PC-3 (cell line): Measurements from ENCODE around the gene ASMTL. TPM values are rescaled to one million over a fixed set of nuclear protein-coding genes. Genes with fewer than 3 reads are reported as not detected.

ENCODE experiments used
- ATAC-seq: fragments of 200-7000 bp; cut with Tn5 transposase; 2 replicates; pipeline ENCODE4 v1.9.1; 2020; ENCODE audit warnings: mild to moderate bottlenecking, moderate library complexity
- BruUV-seq: library from RNA; stranded (reverse); fragments of 400-500 nt; replicated peaks from 2 replicates; lab custom pipeline; 2021; lab: Mats Ljungman, UMichigan
- CTCF ChIA-PET: fragments of 300-600 bp; sonication (Branson Sonifier 250); formaldehyde crosslinking; loops from one replicate; lab custom pipeline; 2022; ENCODE audit warnings: antibody characterized with exemption; lab: Charles Lee
- POLR2A ChIA-PET: fragments of 300-600 bp; sonication (Branson Sonifier 250); formaldehyde crosslinking; loops from one replicate; lab custom pipeline; 2022; ENCODE audit warnings: antibody characterized with exemption; ENCODE audit not compliant: unreplicated experiment; lab: Charles Lee
- DNase-seq: peaks from one replicate; pipeline ENCODE4 v3.0.0-alpha.2; 2015
- H2AFZ ChIP-seq: fragments of 300-600 bp; sonication (generic); 2 replicates; pipeline ENCODE4 v1.6.0; 2016; ENCODE audit warnings: antibody characterized with exemption, low read length
- H3F3A ChIP-seq: fragments of 300-600 bp; sonication (generic); one replicate; pipeline ENCODE4 v1.6.0; 2017; ENCODE audit warnings: antibody characterized with exemption, low read length, control low read depth, mild to moderate bottlenecking; ENCODE audit not compliant: unreplicated experiment
- H3K27ac ChIP-seq: fragments of 300-600 bp; sonication (generic); 2 replicates; pipeline ENCODE4 v1.5.1; 2016; ENCODE audit warnings: mild to moderate bottlenecking, low read length
- H3K27me3 ChIP-seq: fragments of 300-600 bp; sonication (generic); 2 replicates; pipeline ENCODE4 v1.6.1; 2016; ENCODE audit warnings: low read length, mixed read lengths
- H3K36me3 ChIP-seq: fragments of 300-600 bp; sonication (generic); 2 replicates; pipeline ENCODE4 v1.6.1; 2016; ENCODE audit warnings: low read depth, mixed run types, low read length, mixed read lengths
- H3K4me1 ChIP-seq: fragments of 300-600 bp; sonication (generic); 2 replicates; pipeline ENCODE4 v1.5.1; 2016; ENCODE audit warnings: low read length; ENCODE audit not compliant: insufficient read depth
- H3K4me2 ChIP-seq: fragments of 300-600 bp; sonication (generic); 2 replicates; pipeline ENCODE4 v1.6.0; 2016; ENCODE audit warnings: low read length
- H3K4me3 ChIP-seq: fragments of 300-600 bp; sonication (generic); 2 replicates; pipeline ENCODE4 v1.5.1; 2016; ENCODE audit warnings: mild to moderate bottlenecking, low read length, mixed read lengths
- H3K79me2 ChIP-seq: fragments of 300-600 bp; sonication (generic); 2 replicates; pipeline ENCODE4 v1.6.1; 2017; ENCODE audit warnings: low read length, mixed read lengths
- H3K9ac ChIP-seq: fragments of 300-600 bp; sonication (generic); 2 replicates; pipeline ENCODE4 v1.6.0; 2016; ENCODE audit warnings: mild to moderate bottlenecking, low read length
- H3K9me2 ChIP-seq: fragments of 300-600 bp; sonication (generic); replicated peaks from 2 replicates; pipeline ENCODE4 v1.6.1; 2016; ENCODE audit warnings: mixed run types, low read length, mixed read lengths
- H3K9me3 ChIP-seq: fragments of 300-600 bp; sonication (generic); 2 replicates; pipeline ENCODE4 v1.6.1; 2016; ENCODE audit warnings: low read length, mixed read lengths
- H4K20me1 ChIP-seq: fragments of 300-600 bp; sonication (generic); 2 replicates; pipeline ENCODE4 v1.6.1; 2016; ENCODE audit warnings: low read length, mixed read lengths
- EZH2 ChIP-seq: fragments of 300-600 bp; sonication (generic); IDR thresholded peaks from one replicate; pipeline ENCODE4 v1.6.1; 2017; ENCODE audit warnings: antibody characterized with exemption, mild to moderate bottlenecking, low read length; ENCODE audit not compliant: unreplicated experiment
- EZH2phosphoT487 ChIP-seq: fragments of 300-600 bp; sonication (generic); IDR thresholded peaks from 2 replicates; pipeline ENCODE4 v1.6.1; 2018; ENCODE audit warnings: mild to moderate bottlenecking, antibody characterized with exemption, low read length, borderline replicate concordance
- intact Hi-C: fragments of 100-400 bp; cut with micrococcal nuclease; formaldehyde crosslinking; loops from 2 replicates; pipeline ENCODE4 v1.9.0; 2023
- total RNA-seq: library from RNA; depleted of rRNA; stranded (reverse); fragments of >200 nt; gene quantifications from 2 replicates; pipeline ENCODE4 v1.2.3, GENCODE V29; 2014
- TF ChIP-seq, protein P1 (sequence below): fragments of 300-600 bp; sonication (generic); conservative IDR thresholded peaks from 2 replicates; pipeline ENCODE4 v1.5.1; 2017; ENCODE audit warnings: antibody characterized with exemption, low read depth, mild to moderate bottlenecking, low read length

The ASMTL gene
- total RNA-seq, 1 experiment from 2014 or later = 6.7 TPM

DNA sequence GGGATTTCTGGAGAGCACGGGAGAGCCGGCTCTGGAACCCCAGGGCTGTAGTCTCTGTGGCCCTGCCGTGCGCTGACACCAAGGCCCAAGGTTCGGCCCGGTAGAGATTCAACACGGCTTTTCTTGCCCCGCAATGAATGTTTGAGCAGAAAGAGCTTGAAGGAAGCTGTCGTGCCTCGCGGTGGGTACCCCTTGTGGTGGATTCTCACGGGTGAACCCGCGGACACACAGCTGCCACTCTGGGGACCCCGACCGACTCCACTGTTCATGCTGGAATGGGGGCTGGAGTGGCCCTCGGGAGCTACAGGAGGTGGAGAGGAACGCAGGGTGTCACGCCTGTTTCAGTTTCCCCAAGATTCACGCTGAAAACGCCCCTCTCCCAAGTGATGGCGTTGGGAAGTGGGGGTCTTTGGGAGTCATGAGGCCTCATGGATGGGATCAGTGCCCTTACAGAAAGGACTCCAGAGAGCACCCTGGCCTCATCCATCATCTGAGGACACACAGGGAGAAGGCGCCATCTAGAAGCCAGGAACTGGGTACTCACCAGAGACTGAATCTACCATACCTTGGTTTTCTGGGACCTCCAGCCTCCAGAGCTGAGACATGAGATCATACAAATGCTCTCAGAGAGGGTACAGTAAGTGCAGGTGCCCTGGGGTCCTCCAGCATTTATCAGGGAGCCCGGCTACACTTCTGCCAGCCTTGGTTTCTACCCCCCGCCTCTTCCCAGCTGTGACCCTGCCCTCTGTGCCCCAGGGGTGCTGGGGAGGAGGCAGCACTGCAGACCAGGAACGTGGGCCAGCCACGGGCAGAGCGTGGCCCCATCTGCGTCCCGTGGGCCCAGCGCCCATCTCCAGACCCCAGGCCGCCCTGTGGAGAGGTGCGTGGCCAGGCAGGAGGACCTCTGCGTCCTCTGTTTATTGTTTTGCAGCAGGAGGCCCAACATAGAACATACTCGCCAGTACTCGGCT, 67.2 kb downstream of the ASMTL start:
- Histone ChIP-seq H3F3A (no peaks in the 10 kb centered on the region), H3K79me2 (peaks cover 29% of the 10 kb centered on the region), H3K27me3 (no peaks in the 10 kb centered on the region), H3K9me2 (no peaks in the 10 kb centered on the region), H2AFZ (no peak overlapping the region), H3K36me3 (peaks cover 49% of the 10 kb centered on the region), H3K4me1 (peaks cover 2% of the 10 kb centered on the region; the same call in 1 of the 2 replicates), H3K27ac (no peak overlapping the region), H3K4me2 (no peak overlapping the region), H3K9ac (no peak overlapping the region), H3K4me3 (no peak overlapping the region), H3K9me3 (no peaks in the 10 kb centered on the region), H4K20me1 (peaks cover 56% of the 10 kb centered on the region)
- DNase-seq (no peak), ATAC-seq (no peak)
- no TSS peak for BruUV-seq
- POLR2A ChIA-PET = no interaction called here
- intact Hi-C loops = no loop called here
- TF ChIP-seq EZH2phosphoT487 = no peak
- TF ChIP-seq EZH2 = no peak
- TF ChIP-seq, protein P1, sequence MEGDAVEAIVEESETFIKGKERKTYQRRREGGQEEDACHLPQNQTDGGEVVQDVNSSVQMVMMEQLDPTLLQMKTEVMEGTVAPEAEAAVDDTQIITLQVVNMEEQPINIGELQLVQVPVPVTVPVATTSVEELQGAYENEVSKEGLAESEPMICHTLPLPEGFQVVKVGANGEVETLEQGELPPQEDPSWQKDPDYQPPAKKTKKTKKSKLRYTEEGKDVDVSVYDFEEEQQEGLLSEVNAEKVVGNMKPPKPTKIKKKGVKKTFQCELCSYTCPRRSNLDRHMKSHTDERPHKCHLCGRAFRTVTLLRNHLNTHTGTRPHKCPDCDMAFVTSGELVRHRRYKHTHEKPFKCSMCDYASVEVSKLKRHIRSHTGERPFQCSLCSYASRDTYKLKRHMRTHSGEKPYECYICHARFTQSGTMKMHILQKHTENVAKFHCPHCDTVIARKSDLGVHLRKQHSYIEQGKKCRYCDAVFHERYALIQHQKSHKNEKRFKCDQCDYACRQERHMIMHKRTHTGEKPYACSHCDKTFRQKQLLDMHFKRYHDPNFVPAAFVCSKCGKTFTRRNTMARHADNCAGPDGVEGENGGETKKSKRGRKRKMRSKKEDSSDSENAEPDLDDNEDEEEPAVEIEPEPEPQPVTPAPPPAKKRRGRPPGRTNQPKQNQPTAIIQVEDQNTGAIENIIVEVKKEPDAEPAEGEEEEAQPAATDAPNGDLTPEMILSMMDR = no peak
- CTCF ChIA-PET = no interaction called here

DNA sequence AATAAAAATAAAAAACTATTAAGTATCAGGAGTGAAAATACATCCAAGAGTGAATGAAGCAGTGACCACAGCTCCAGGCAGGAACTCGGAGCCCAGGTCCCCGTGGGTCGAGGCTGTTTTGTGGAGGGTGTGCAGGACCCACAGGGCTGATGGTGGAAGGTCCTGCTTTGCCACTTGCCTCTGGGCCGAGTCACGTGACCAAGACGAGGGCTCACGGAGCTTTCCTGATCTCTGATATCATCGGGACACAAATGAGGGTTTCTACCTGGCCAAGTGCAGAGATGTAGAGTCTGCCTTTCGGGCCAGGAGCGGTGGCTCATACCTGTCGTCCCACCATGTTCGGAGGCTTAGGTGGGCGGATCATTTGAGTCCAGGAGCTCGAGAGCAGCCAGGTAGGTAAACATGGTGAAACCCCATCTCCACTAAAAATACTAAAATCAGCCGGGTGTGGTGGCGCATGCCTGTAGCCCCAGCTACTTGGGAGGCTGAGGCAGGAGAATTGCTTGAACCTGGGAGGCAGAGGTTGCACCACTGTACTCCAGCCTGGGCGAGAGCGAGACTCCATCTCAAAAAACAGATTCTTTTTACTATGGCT, 68.0 kb downstream of the ASMTL start:
- Histone ChIP-seq H4K20me1 (peaks cover 48% of the 10 kb centered on the region), H3K4me1 (no peaks in the 10 kb centered on the region), H3K27me3 (no peaks in the 10 kb centered on the region), H3K4me3 (no peak overlapping the region), H2AFZ (no peak overlapping the region), H3K9me2 (no peaks in the 10 kb centered on the region), H3K9me3 (no peaks in the 10 kb centered on the region), H3F3A (no peaks in the 10 kb centered on the region), H3K9ac (no peak overlapping the region), H3K36me3 (peaks cover 41% of the 10 kb centered on the region), H3K27ac (no peak overlapping the region), H3K79me2 (peaks cover 21% of the 10 kb centered on the region), H3K4me2 (no peak overlapping the region)
- no TSS peak for BruUV-seq
- no peak for ATAC-seq
- CTCF ChIA-PET = no interaction called here
- TF ChIP-seq EZH2 = no peak
- TF ChIP-seq, protein P1 = no peak
- TF ChIP-seq EZH2phosphoT487 = no peak
- POLR2A ChIA-PET = no interaction called here
- intact Hi-C loops = no loop called here
- DNase-seq = no peak
